Measurements from ENCODE around the gene GRAMD1A.
"Not testable (repeated sequence)": the region's sequence is repeated elsewhere in the genome, so short reads cannot be mapped to it uniquely, and the experiment has no call there.

Gene GRAMD1A

DNA sequence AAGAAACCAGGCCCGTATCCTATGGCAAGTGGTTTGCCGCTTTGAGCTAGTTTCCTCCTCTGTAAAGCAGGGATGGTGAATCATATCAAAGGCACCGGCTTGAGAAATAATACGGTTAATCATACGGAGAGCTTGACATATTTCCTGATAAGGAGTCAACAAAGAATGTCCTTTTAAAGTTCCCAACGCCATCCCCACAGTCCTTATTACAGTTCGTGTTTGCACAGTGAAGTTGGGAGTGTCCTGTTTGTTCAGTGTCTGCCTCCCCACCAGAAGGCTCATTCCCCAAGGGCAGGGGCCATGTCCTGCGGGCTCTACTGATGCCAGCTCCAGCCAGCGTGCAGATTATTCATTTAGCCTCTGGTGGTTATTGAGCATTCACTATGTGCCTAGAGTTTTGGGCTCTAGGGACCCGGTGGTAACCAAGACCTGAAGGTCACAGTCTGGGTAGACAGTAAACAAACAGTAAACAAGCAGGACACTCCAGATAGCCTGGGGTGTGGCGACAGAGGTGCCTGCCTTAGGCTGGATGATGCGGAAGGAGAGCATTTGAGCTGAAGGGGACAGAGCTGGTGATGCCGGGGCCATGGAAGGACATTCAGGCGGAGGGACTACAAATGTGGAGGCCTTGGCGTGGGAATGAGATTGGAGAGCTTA, 6.3 kb downstream of the GRAMD1A start:
- DNase-seq (ENCODE audit: low read depth) = peak; percentile 86
- no peak overlapping the region for H3K4me3 ChIP-seq (ENCODE audit: low read length)
- TF ChIP-seq, protein P1, sequence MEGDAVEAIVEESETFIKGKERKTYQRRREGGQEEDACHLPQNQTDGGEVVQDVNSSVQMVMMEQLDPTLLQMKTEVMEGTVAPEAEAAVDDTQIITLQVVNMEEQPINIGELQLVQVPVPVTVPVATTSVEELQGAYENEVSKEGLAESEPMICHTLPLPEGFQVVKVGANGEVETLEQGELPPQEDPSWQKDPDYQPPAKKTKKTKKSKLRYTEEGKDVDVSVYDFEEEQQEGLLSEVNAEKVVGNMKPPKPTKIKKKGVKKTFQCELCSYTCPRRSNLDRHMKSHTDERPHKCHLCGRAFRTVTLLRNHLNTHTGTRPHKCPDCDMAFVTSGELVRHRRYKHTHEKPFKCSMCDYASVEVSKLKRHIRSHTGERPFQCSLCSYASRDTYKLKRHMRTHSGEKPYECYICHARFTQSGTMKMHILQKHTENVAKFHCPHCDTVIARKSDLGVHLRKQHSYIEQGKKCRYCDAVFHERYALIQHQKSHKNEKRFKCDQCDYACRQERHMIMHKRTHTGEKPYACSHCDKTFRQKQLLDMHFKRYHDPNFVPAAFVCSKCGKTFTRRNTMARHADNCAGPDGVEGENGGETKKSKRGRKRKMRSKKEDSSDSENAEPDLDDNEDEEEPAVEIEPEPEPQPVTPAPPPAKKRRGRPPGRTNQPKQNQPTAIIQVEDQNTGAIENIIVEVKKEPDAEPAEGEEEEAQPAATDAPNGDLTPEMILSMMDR (IDR thresholded peaks at IDR 0.05; ENCODE audit: insufficient read depth, low read depth, low read length, missing control alignments) = no peak

DNA sequence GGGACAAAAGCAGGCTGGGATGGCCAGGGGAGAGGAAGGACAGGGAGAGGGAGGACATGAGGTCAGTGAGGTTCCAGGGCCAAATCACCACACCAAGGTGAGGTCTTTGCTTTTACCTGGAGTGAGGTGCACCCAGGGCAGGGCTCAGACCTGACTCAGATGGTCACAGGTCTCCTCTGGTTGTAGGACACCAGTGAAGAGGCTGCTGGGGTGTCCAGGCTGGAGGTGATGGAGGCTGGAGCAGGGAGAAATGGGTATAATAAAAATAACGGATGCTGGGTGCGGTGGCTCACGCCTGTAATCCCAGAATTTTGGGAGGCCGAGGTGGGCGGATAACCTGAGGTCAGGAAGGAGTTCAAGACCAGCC, 6.9 kb downstream of the GRAMD1A start:
- H3K4me3 ChIP-seq (ENCODE audit: low read length) = no peak overlapping the region
- DNase-seq (ENCODE audit: low read depth) = no peak
- TF ChIP-seq, protein P1 (IDR thresholded peaks at IDR 0.05; ENCODE audit: insufficient read depth, low read depth, low read length, missing control alignments) = no peak

DNA sequence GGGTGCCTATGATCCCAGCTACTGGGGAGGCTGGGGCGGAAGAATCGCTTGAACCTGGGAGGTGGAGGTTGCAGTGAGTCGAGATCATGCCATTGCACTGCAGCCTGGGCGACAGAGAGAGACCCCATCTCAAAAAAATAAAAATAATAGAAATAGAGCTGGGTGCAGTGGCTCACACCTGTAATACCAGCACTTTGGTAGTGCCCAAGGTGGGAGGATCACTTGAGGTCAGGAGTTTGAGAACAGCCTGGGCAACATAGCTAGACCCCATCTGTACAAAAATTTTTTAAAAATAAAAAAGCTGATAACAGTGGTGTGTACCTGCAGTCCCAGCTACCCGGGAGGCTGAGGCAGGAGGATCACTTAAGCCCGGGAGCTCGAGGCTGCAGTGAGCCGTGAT, 7.3 kb downstream of the GRAMD1A start:
- not testable (repeated sequence) for DNase-seq (ENCODE audit: low read depth); H3K4me3 ChIP-seq (ENCODE audit: low read length)

DNA sequence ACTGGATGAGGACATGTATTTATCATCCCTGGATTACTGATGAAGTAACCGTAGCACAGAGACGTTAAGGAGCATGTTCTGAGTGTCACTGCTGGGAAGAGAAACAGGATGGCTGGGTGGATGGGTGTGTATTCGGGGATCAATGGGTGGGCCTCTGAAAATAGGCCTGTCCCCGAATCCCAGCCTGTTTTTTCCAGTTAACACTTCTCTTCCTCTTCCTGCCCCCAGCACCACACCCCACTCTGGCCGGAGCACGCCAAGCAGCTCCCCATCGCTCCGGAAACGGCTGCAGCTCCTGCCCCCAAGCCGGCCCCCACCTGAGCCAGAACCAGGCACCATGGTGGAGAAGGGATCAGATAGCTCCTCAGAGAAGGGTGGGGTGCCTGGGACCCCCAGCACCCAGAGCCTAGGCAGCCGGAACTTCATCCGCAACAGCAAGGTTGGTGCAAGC, 8.8 kb downstream of the GRAMD1A start:
- TF ChIP-seq, protein P1 (IDR thresholded peaks at IDR 0.05; ENCODE audit: insufficient read depth, low read depth, low read length, missing control alignments) = no peak
- no peak for DNase-seq (ENCODE audit: low read depth)

DNA sequence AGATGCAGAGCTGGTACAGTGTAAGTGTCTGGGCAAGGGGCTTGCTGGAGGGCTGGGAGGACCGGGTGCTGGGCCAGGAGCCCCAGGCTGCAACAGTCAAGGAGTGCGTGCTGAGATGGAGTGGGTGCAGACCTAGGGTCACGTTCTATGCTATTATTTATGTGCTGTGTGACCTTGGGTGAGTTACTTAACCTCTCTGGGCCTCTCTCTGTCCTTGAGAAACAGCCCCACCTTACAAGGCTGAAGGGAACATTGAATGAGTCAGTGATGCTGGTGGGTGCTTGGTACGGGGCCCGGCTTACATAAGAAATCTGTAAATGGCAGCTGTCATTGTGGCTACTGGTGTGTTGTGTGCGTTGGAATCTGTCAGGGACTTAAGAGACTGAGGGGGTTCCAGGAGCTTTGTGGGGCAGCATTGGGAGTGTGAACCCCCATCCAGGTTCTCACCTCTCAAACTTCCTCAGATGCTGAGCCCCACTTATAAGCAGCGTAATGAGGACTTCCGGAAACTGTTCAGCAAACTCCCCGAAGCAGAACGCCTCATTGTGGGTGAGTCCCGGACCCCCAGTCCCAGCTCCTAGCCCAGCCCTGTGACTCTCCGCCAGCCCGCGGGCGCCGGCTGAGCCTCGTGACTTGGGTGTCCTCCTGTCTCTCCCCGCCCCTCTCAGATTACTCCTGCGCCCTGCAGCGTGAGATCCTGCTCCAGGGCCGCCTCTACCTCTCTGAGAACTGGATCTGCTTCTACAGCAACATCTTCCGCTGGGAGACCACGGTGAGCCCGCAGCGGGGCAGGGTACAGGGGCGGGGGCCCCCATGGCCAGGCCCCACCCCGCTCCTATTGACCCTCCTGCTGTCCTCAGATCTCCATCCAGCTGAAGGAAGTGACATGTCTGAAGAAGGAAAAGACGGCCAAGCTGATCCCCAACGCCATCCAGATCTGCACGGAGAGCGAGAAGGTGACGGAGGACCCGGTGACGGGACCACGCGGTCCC, 9.6 kb downstream of the GRAMD1A start:
- no peak overlapping the region for H3K4me3 ChIP-seq (ENCODE audit: low read length)
- no peak for DNase-seq (ENCODE audit: low read depth)
- TF ChIP-seq, protein P1 (IDR thresholded peaks at IDR 0.05; ENCODE audit: insufficient read depth, low read depth, low read length, missing control alignments) = no peak

More for the DNA sequence above, 8.8 kb downstream of the GRAMD1A start:
- no peak overlapping the region for H3K4me3 ChIP-seq (ENCODE audit: low read length)

DNA sequence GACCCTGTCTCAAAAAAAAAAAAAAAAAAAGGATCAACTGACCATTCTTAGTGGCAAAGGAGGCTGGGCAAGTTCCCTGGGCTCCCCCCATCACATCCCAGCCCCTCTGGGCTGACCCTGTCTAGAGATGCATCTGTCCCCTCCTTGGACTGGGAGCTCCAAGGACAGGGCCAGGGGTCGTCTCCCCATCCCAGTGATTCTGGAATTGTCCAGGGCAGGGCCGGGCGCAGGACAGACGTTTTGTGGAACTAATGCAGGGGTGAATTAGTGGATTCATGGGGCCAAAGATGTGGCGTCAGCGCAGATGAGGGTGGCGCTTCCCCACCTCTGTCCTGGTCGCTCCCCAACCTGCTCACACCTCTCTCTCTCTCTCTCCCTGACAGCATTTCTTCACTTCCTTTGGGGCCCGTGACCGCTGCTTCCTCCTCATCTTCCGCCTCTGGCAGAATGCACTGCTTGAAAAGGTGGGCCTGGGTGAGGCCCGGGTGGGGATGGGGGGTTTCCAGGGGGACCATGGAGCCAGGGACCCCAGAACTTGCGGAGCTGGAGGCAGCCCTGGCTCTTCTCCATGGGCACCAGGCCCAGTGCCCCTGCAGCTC, 11.1 kb downstream of the GRAMD1A start:
- TF ChIP-seq, protein P1 (IDR thresholded peaks at IDR 0.05; ENCODE audit: insufficient read depth, low read depth, low read length, missing control alignments) = no peak
- DNase-seq (ENCODE audit: low read depth) = no peak
- H3K4me3 ChIP-seq (ENCODE audit: low read length) = no peak overlapping the region
